Heart left ventricle (tissue), 16 donors: ENCODE results near the gene KLHL29. TPM values are rescaled to one million over a fixed set of nuclear protein-coding genes. Genes with fewer than 3 reads are reported as not detected.
A peak's percentile ranks its signal among the peaks of the same experiment; 100 is the strongest.

Experiments used
- ATAC-seq, 4 donors: fragments of 200-7000 bp; cut with Tn5 transposase; one replicate each; pipeline ENCODE4 v1.9.1; 2020 to 2022; ENCODE audit warnings: moderate library complexity in 4 of 4, mild to moderate bottlenecking in 3 of 4, moderate number of reproducible peaks in 1 of 4
- DNase-seq, 5 donors: peaks; one replicate each; pipeline ENCODE4 v3.0.0-alpha.2; 2020
- H3K27ac ChIP-seq, 12 donors: fragments of 200-600 bp; sonication (generic) in 4 of 12; one replicate each; pipeline versions ENCODE4 v1.5.0 to v1.8.0; 2016 to 2022; ENCODE audit warnings: mild to moderate bottlenecking in 2 of 12
- H3K27me3 ChIP-seq, 9 donors: fragments of 200-600 bp; sonication (generic) in 2 of 9; one replicate each; pipeline versions ENCODE4 v1.5.1 to v1.8.0; 2016 to 2022; ENCODE audit warnings: mild to moderate bottlenecking in 3 of 9
- H3K36me3 ChIP-seq, 9 donors: fragments of 200-600 bp; sonication (generic) in 2 of 9; one replicate each; pipeline versions ENCODE4 v1.5.0 to v1.8.0; 2018 to 2022; ENCODE audit warnings: mild to moderate bottlenecking in 2 of 9
- H3K4me1 ChIP-seq, 12 donors: fragments of 200-600 bp; sonication (generic) in 4 of 12; one replicate each; pipeline versions ENCODE4 v1.5.0 to v1.8.0; 2016 to 2022; ENCODE audit warnings: mild to moderate bottlenecking in 3 of 12
- H3K4me3 ChIP-seq, 12 donors: fragments of 200-600 bp; sonication (generic) in 4 of 12; one replicate each; pipeline versions ENCODE4 v1.5.0 to v1.8.0; 2017 to 2022; ENCODE audit warnings: mild to moderate bottlenecking in 9 of 12, moderate library complexity in 4 of 12
- H3K9me3 ChIP-seq, 12 donors: fragments of 200-600 bp; sonication (generic) in 4 of 12; one replicate each; pipeline versions ENCODE4 v1.5.0 to v1.8.0; 2016 to 2022; ENCODE audit warnings: mild to moderate bottlenecking in 1 of 12
- POLR2A ChIP-seq, 2 donors: fragments of 450-650 bp; IDR thresholded peaks; one replicate each; pipeline ENCODE4 v1.6.1; 2017; ENCODE audit warnings: antibody characterized with exemption in 2 of 2, mild to moderate bottlenecking in 2 of 2, moderate library complexity in 2 of 2
- WGBS, 4 donors: extraction: QIAGEN DNeasy Blood & Tissue Kit in 2 of 4; methylation state at CpG; one replicate each; pipeline versions ENCODE4 v1.1.5 to v1.1.7; 2013 to 2018; 5-methylcytosine and 5-hydroxymethylcytosine counted together
- intact Hi-C, 10 donors: fragments of 100-400 bp; cut with DNase I; formaldehyde crosslinking; loops; one replicate each; pipeline versions ENCODE4 v1.11.1 to v1.14.2; 2022
- polyA plus RNA-seq, 2 donors: library from polyadenylated mRNA; stranded (reverse); fragments of 200-250 nt; gene quantifications; one replicate each; pipeline ENCODE4 v1.2.3, GENCODE V29; 2013
- total RNA-seq, 9 donors: library from RNA; depleted of rRNA in 2 of 9; stranded (reverse); fragments of >200 nt in 2 of 9; fragmentation: NEBNext Ultra II Directional in 3 of 9; extraction: Animal tissue kit (Norgen Biotek cat#: 25700) in 3 of 9; gene quantifications; one replicate each; pipeline versions ENCODE4 v1.1.0 to v1.2.4, GENCODE V29; 2016 to 2023
- TF ChIP-seq, protein P1 (sequence below), 12 donors: fragments of 200-600 bp; sonication (generic) in 4 of 12; IDR thresholded peaks; one replicate each; pipeline versions ENCODE4 v1.5.0 to v1.8.0; 2018 to 2022; ENCODE audit warnings: antibody characterized with exemption in 12 of 12, mild to moderate bottlenecking in 5 of 12
- donor health status: ischemic (EF 13 %, LVEDD 7.1; RV severe dilation, severe dysfunction).
- donor health status: healthy with polysubstance abuse.
- donor health status: DM: no; HTN: yes; CAD: no.
- donor health status: DM: no; HTN: no; CAD: no.
- donor health status: ischemic (EF 25% LVEDD 6.9; RV normal size, moderate dysfunction).
- donor health status: ischemic (EF 25% LVEDD 5.7; RV mildly dilated, moderate dysfunction).
- donor health status: healthy.
- donor health status: DM: yes; HTN: yes; CAD: no.
- donor health status: ischemic (EF 35%, LVEDD 5.7; RV mildly dilated, moderate dysfunction).
- donor health status: nonischemic (EF 11% LVEDD 7.7; RV severe dilation, severe dysfunction).
- donor health status: DM: yes; HTN: yes; CAD: no.
- donor health status: PGD.
- donor health status: ischemic (EF 29% LVEDD 5.4; RV normal size, mild dysfunction).
- donor health status: nonischemic (EF 23%, LVEDD 6.1; RV moderate dilation, normal function).

The KLHL29 gene
- total and polyA plus RNA-seq, 11 donors: 0.74 to 2.7 (median 1.1) TPM

DNA sequence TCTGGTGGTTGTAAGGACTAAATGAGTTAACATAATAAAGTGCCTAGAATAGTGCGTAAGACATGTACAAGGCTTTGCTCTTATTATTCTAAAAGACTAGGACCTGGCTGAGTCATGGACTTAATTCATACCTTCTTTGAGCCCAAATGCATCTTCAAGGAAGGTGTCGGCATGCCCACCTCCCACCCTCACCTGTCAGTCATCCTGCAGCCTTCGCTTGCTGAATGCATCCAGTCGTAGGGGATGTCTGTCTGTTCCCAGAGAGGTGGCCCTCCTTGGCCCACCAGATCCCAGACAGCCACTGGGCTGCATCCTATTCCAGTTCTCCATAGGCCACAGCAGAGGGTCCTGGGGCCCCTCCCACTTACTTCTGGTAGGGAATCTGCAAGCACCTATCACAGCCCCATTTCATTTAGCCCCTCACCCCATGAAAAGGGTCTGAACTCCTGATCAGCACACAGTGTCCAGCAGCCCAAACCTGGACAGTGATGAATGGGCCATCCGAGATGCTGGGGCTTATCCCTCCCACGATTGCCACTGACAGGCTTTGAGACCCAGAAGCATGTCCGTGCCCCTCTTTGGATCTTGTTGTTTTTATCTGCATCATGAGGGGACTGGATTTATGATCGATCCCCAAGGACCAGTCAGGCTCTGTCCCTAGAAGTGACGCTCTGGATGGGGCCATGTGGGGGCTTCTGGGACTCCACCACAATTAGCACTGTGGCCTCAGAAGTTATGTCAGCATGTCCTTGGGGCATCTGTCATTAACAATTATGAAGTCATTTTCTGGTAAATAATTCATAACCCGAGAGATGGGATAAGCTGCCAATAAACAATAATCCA, 101.1 kb downstream of the KLHL29 start:
- peaks cover 0 to 27% (median under 1%) of the 10 kb centered on the region in 12 donors for H3K4me1 ChIP-seq
- no peak overlapping the region for H3K27ac ChIP-seq
- DNase-seq (no peak), ATAC-seq (no peak)
- H3K27me3 ChIP-seq: no peaks in the 10 kb centered on the region
- intact Hi-C loops: no loop called here
- WGBS, 4 donors: 80 to 86% (median 84%) methylated on average over 10 of the region's 10 CpGs
- no peaks in the 10 kb centered on the region for H3K36me3 ChIP-seq
- H3K4me3 ChIP-seq: no peak overlapping the region
- TF ChIP-seq, protein P1, sequence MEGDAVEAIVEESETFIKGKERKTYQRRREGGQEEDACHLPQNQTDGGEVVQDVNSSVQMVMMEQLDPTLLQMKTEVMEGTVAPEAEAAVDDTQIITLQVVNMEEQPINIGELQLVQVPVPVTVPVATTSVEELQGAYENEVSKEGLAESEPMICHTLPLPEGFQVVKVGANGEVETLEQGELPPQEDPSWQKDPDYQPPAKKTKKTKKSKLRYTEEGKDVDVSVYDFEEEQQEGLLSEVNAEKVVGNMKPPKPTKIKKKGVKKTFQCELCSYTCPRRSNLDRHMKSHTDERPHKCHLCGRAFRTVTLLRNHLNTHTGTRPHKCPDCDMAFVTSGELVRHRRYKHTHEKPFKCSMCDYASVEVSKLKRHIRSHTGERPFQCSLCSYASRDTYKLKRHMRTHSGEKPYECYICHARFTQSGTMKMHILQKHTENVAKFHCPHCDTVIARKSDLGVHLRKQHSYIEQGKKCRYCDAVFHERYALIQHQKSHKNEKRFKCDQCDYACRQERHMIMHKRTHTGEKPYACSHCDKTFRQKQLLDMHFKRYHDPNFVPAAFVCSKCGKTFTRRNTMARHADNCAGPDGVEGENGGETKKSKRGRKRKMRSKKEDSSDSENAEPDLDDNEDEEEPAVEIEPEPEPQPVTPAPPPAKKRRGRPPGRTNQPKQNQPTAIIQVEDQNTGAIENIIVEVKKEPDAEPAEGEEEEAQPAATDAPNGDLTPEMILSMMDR (IDR thresholded peaks at IDR 0.05): no peak
- TF ChIP-seq POLR2A (IDR thresholded peaks at IDR 0.05): no peak
- no peaks in the 10 kb centered on the region for H3K9me3 ChIP-seq

DNA sequence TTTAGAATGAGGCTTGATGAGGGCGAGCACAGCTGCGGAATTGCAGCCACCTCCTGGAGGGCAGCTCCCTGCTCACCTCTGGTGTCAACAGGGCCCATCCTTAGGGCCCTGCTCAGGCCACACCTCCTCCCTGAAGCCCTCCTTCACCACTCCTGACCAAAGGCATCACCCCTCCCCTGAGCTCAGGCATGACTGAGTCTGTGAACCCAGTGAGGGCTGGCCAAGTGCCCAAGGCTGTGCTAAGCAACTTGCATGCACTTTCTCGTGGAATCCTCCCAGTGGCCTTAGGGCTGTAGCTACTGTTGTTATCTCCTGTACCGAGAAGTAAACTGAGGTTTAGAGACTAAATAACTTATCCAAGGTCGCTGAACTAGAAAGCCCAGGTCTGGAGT, 101.7 kb downstream of the KLHL29 start:
- DNase-seq (peak in 3 of 5 donors; percentile 55 to 71 (median 56)), ATAC-seq (peak in 2 of 4 donors; percentile 6 to 50)
- H3K4me3 ChIP-seq: no peak overlapping the region
- H3K9me3 ChIP-seq: no peaks in the 10 kb centered on the region
- no peaks in the 10 kb centered on the region for H3K27me3 ChIP-seq
- intact Hi-C loops: no loop called here
- no peak overlapping the region for H3K27ac ChIP-seq
- peaks cover 0 to 26% (median 0%) of the 10 kb centered on the region in 12 donors for H3K4me1 ChIP-seq
- H3K36me3 ChIP-seq: no peaks in the 10 kb centered on the region
- TF ChIP-seq, protein P1 (IDR thresholded peaks at IDR 0.05): no peak
- no peak for TF ChIP-seq POLR2A (IDR thresholded peaks at IDR 0.05)
- WGBS, 4 donors: 77 to 85% (median 82%) methylated on average over 5 of the region's 5 CpGs

DNA sequence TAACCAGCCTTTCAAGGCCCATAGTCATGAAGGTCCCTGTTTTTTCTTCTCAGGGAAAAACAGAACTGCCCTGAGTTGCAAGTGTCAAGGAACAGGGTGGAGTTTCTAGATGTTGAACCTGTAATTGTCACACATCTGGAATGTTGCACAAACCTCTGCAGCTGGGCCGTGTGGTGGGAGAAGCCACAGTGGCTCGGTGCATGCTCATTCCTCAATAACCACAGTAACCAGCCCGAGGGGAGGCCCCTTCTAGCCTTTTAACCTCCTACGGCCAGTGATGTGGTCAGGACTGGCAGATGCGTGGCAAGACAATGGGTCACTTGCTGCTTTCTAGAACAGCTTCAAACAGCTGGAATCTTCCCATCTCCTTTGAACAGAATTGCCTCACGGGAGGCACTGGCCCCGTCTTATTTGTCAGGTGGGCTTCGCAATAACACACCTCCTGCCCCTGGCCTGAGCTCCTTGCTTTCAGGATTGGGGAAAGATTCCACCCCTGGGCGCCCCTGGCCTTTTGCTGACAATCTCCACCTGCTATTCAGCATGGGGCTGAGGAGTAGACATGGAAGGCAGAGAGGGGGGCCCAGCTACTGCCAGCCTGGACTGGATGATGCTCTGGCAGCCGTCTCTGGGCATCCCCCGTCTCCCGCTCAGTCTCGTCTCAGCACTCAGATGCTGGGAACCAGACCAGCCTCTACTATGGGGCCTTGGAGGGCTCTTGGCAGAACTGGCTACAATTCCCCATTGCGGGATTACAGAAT, 102.9 kb downstream of the KLHL29 start:
- ATAC-seq: no peak
- H3K36me3 ChIP-seq: no peaks in the 10 kb centered on the region
- TF ChIP-seq POLR2A (IDR thresholded peaks at IDR 0.05): no peak
- TF ChIP-seq, protein P1 (IDR thresholded peaks at IDR 0.05): no peak
- peaks cover 0 to 26% (median 0%) of the 10 kb centered on the region in 12 donors for H3K4me1 ChIP-seq
- no peaks in the 10 kb centered on the region for H3K9me3 ChIP-seq
- H3K4me3 ChIP-seq: no peak overlapping the region
- peaks cover 0 to 4% (median 0%) of the 10 kb centered on the region in 9 donors for H3K27me3 ChIP-seq
- intact Hi-C loops: no loop called here
- 86 to 92% (median 92%) methylated on average over 13 to 14 of the region's 14 CpGs for WGBS, 4 donors
- DNase-seq: no peak
- no peak overlapping the region for H3K27ac ChIP-seq

DNA sequence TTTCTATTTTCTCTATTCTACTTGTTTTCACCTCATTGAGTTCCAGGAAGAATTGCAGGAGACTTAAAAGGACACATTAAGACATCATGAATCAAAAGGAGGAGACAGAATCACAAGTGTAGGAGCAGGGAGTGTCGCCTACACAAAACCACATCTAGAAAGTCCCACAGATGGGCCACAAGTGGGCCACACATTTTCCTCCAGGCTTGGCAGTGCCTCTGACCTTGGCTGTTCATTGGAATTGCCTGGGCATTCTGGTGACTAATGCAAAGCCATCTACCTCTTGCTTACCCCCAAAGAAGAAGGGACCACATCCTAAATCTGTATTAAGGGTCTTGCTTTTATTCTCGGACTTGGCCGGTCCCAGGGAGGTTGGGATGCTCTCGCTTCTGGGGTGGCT, 103.6 kb downstream of the KLHL29 start:
- 95 to 99% (median 97%) methylated on average over 4 of the region's 4 CpGs for WGBS, 4 donors
- Histone ChIP-seq H3K9me3 (no peaks in the 10 kb centered on the region), H3K4me3 (no peak overlapping the region), H3K27me3 (peaks cover 0 to 4% (median 0%) of the 10 kb centered on the region in 9 donors), H3K27ac (no peak overlapping the region), H3K4me1 (peaks cover 0 to 30% (median 0%) of the 10 kb centered on the region in 12 donors), H3K36me3 (no peaks in the 10 kb centered on the region)
- DNase-seq (no peak), ATAC-seq (no peak)
- TF ChIP-seq POLR2A (IDR thresholded peaks at IDR 0.05): no peak
- TF ChIP-seq, protein P1 (IDR thresholded peaks at IDR 0.05): no peak
- intact Hi-C loops: no loop called here
